ENCODE data around the gene ZSWIM4. TPM values are rescaled to one million over a fixed set of nuclear protein-coding genes. Genes with fewer than 3 reads are reported as not detected.

ZSWIM4 gene
- total and polyA plus RNA-seq, 2 of the 4 experiments (the other 2 are of a cell fraction), result 2.2 to 6.2 TPM

GRCh38 chr19:13814550-13814949, 19.3 kb downstream of the ZSWIM4 start:
- DNase-seq (no peak), ATAC-seq (ENCODE audit: low read depth) (no peak)
- no peak overlapping the region for H4K5ac ChIP-seq (ENCODE audit: low read depth, low read length)
- H4K8ac ChIP-seq (ENCODE audit: low read depth in 2 of 2, low read length in 2 of 2), result no peak overlapping the region
- no peak overlapping the region for H3K4me2 ChIP-seq (ENCODE audit: low read depth, low read length)
- TF ChIP-seq CHD1 (IDR thresholded peaks at IDR 0.05; ENCODE audit: low read depth, low read length), result no peak
- no peak for TF ChIP-seq CEBPB (IDR thresholded peaks at IDR 0.05; ENCODE audit: low read depth, low read length)
- TF ChIP-seq SMC3 (IDR thresholded peaks at IDR 0.05; ENCODE audit: low read depth, low read length), result no peak
- no peak for TF ChIP-seq MAFK (IDR thresholded peaks at IDR 0.05; ENCODE audit: low read depth, low read length)
- H3K14ac ChIP-seq (replicated peaks; ENCODE audit: low read depth, low read length), result no peak overlapping the region
- peaks cover 3% of the 10 kb centered on the region; the same call in 1 of the 2 replicates for H3K9me1 ChIP-seq (ENCODE audit: insufficient read depth, low read length)
- H3K9me3 ChIP-seq (ENCODE audit: control insufficient read depth, insufficient read depth, low read length), result no peaks in the 10 kb centered on the region
- dilution Hi-C loops (cut with HindIII; ENCODE audit: low sequenced_read_pairs, unreplicated experiment) (no loop called here), intact Hi-C loops (cut with micrococcal nuclease) (no loop called here), in situ Hi-C loops (cut with MboI; ENCODE audit: low sequenced_read_pairs) (no loop called here)
- no peak overlapping the region for H3K23ac ChIP-seq (ENCODE audit: low read depth, low read length)
- H3K4ac ChIP-seq (ENCODE audit: low read depth, low read length), result no peak overlapping the region
- no peak overlapping the region for H3K18ac ChIP-seq (ENCODE audit: low read depth, low read length)
- no peak overlapping the region for H2AFZ ChIP-seq (replicated peaks; ENCODE audit: low read length, poor library complexity)
- H3K4me3 ChIP-seq (ENCODE audit: insufficient read depth, low read depth, low read length), result no peak overlapping the region
- H3K36me3 ChIP-seq (ENCODE audit: control insufficient read depth, insufficient read depth, low read length), result peaks cover 62% of the 10 kb centered on the region
- CTCF ChIA-PET, result no interaction called here
- POLR2A ChIA-PET (ENCODE audit: unreplicated experiment), result interaction anchor here (0.7 kb wide), 1 partner anchor 16 kb away, joined by 3 read pairs; no protein-coding TSS in a partner anchor
- no peak overlapping the region for H2BK15ac ChIP-seq (ENCODE audit: low read depth, low read length)
- H4K91ac ChIP-seq (ENCODE audit: insufficient read depth, low read depth, low read length), result no peak overlapping the region
- H2BK5ac ChIP-seq (ENCODE audit: low read depth, low read length, poor library complexity, severe bottlenecking), result no peak overlapping the region
- no peak overlapping the region for H2AK9ac ChIP-seq (replicated peaks; ENCODE audit: low read depth, low read length, poor library complexity)
- no peak overlapping the region for H2AK5ac ChIP-seq (ENCODE audit: low read depth, low read length)
- 98% methylated on average over 11 of the region's 21 CpGs; no CpG with 5 or more reads in 1 of the 2 experiments for WGBS, 2 experiments (ENCODE audit: extremely low coverage in 2 of 2, insufficient read length in 1 of 2)
- H3K79me1 ChIP-seq (ENCODE audit: low read depth in 1 of 2, low read length in 2 of 2), result peaks cover 0 to 12% of the 10 kb centered on the region in 2 experiments; a peak in 1 of 4 replicates
- no peaks in the 10 kb centered on the region for H3K27me3 ChIP-seq (ENCODE audit: control insufficient read depth, insufficient read depth, low read length)
- H3K56ac ChIP-seq (ENCODE audit: extremely low read depth, insufficient read depth, low read length), result no peak overlapping the region
- no peak overlapping the region for H2BK120ac ChIP-seq (ENCODE audit: low read depth, low read length)
- peaks cover 4% of the 10 kb centered on the region; the same call in 1 of the 2 replicates for H4K20me1 ChIP-seq (ENCODE audit: insufficient read depth, low read length)
- no TSS peak for BruUV-seq (replicated peaks)
- H3K9ac ChIP-seq (ENCODE audit: low read depth, low read length), result no peak overlapping the region
- no peaks in the 10 kb centered on the region for H3K4me1 ChIP-seq (ENCODE audit: control insufficient read depth, insufficient read depth, low read length)
- no peak overlapping the region for H3K27ac ChIP-seq (ENCODE audit: insufficient read depth, low read length)
- H2BK20ac ChIP-seq (ENCODE audit: low read depth, low read length), result no peak overlapping the region
